Measurements from ENCODE around the gene PAPPA.

Gene PAPPA

DNA sequence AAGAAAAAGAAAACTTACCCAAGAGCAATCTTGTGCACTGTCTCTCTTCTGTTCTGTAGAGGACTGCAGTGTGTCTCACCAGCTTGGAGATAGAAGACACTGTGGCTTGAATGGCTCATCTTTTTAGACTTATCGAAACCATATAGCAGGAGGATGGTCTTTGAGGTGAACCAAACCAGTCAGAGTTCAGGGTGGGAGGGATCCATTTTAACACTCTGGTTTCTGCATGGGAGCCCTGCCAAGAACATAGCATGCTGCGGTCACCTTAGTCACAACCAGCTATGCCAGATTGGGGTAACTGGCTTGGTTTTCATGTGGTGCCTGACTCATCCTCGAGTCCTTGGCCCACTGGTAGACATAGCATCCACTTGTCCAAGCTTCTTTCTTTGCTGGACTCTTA is 135.1 kb downstream of the PAPPA start:
- DNase-seq (ENCODE audit: insufficient read length, low spot score): no peak
- TF ChIP-seq POLR2A (IDR thresholded peaks at IDR 0.05; ENCODE audit: low read depth, low read length) (no peak), POLR2AphosphoS5 (IDR thresholded peaks at IDR 0.05; ENCODE audit: low read depth, low read length) (no peak)
- FAIRE-seq: no peak

DNA sequence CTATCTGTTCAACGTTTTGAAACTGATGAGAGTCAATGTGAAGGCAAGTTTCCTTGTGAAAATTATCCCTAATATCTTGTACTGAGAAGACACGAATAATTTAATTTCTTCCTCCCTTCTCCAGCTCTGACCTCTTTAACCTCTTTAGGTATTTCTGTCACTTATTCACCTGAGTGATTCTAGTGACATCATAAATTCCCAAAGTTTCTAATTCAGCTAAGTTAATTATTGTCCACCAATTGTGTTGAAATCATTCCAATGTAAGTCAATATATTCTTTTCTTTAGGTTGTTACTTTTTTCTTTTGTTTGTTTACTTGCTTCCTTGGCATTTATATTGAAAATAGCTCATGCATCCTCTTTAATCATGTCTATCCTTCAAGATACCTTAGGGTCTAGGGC is 143.8 kb downstream of the PAPPA start:
- FAIRE-seq: no peak
- no peak for TF ChIP-seq TAF1 (IDR thresholded peaks at IDR 0.05; ENCODE audit: low read depth, low read length)
- no peak for TF ChIP-seq POLR2AphosphoS5 (IDR thresholded peaks at IDR 0.05; ENCODE audit: low read depth, low read length)
- no peak for TF ChIP-seq POU2F2 (IDR thresholded peaks at IDR 0.05; ENCODE audit: low read depth, low read length)
- TF ChIP-seq SPI1 (IDR thresholded peaks at IDR 0.05; ENCODE audit: low read depth, low read length): no peak
- no peak for DNase-seq (ENCODE audit: insufficient read length, low spot score)

DNA sequence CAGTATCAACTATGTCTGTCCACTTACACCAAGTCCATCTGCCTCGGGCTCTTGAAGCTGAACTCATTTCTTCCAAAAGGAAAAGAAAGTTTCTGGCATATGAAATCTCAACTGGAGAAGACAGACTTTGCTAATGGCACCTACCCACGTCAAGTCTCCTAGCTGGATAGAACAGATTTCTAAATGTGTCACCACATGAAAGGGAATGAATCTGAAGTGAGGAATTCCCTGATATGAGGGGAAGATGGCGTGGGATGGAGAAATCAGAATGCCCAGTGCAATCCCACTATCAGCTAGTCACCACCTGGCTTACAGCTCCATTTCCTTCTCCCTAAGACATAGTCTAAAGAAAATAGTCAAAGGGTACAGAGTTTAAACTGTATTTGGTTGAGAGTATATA is 144.7 kb downstream of the PAPPA start:
- TF ChIP-seq POLR2A (IDR thresholded peaks at IDR 0.05; ENCODE audit: low read depth, low read length): no peak
- TF ChIP-seq POLR2AphosphoS5 (IDR thresholded peaks at IDR 0.05; ENCODE audit: low read depth, low read length): no peak
- no peak for TF ChIP-seq TAF1 (IDR thresholded peaks at IDR 0.05; ENCODE audit: low read depth, low read length)
- no peak for TF ChIP-seq SPI1 (IDR thresholded peaks at IDR 0.05; ENCODE audit: low read depth, low read length)
- no peak for TF ChIP-seq POU2F2 (IDR thresholded peaks at IDR 0.05; ENCODE audit: low read depth, low read length)
- no peak for TF ChIP-seq PAX5 (IDR thresholded peaks at IDR 0.05; ENCODE audit: insufficient read depth, low read length, severe bottlenecking)
- FAIRE-seq (no peak), DNase-seq (ENCODE audit: insufficient read length, low spot score) (no peak)

DNA sequence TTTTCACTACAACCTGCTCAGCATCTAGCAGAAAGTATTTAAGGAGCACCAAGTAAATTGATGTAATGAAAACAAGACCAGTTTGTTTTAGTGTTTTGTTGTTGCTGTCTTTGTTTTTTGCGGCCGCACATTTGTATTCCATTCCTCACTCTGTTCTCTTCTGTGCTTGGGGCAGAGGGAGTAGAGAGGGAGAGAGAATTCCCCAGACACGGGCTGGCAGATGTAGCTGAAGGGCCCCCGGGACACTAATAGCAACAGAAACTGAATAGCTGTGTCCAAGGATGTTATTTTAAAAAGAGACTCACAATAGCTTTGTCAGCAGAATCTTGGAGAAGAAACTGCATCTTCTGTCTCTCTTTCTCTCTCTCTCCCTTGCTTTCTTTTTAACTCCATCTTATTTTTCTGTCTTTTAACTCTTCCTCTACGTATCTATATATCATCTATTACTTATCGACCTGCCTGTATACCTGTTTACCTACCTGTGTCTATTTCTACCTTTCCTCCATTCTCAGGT is 145.3 kb downstream of the PAPPA start:
- FAIRE-seq (no peak), DNase-seq (ENCODE audit: insufficient read length, low spot score) (no peak)
- TF ChIP-seq POLR2A (IDR thresholded peaks at IDR 0.05; ENCODE audit: low read depth, low read length) (no peak), SPI1 (IDR thresholded peaks at IDR 0.05; ENCODE audit: low read depth, low read length) (no peak), POLR2AphosphoS5 (IDR thresholded peaks at IDR 0.05; ENCODE audit: low read depth, low read length) (no peak), PAX5 (IDR thresholded peaks at IDR 0.05; ENCODE audit: insufficient read depth, low read length, severe bottlenecking) (no peak), POU2F2 (IDR thresholded peaks at IDR 0.05; ENCODE audit: low read depth, low read length) (no peak), TAF1 (IDR thresholded peaks at IDR 0.05; ENCODE audit: low read depth, low read length) (no peak)

DNA sequence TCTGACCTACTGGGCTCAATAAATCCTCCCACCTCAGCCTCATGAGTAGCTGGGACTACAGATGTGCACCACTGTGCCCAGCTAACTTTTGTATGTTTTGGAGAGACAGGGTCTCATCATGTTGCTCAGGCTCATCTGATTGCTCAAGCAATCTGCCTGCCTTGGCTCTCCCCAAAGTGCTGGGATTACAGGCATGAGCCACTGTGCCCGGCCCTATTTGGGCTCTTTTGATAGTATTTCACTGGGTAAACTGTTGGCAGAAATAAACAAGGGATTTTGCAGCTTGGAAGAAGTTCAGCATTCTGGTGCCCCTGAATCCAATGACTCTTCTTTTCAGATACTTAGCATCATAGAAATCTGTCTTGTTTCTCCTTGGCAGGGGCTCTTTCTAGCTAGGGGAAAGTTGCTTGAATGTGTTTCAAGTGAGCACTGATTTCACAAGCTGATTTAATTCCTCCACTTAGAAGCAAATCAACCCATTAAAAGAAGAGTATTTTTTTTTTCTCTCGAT is 146.8 kb downstream of the PAPPA start:
- FAIRE-seq (no peak), DNase-seq (ENCODE audit: insufficient read length, low spot score) (no peak)
- TF ChIP-seq POLR2A (IDR thresholded peaks at IDR 0.05; ENCODE audit: low read depth, low read length): no peak
- TF ChIP-seq POLR2AphosphoS5 (IDR thresholded peaks at IDR 0.05; ENCODE audit: low read depth, low read length): no peak
- no peak for TF ChIP-seq SPI1 (IDR thresholded peaks at IDR 0.05; ENCODE audit: low read depth, low read length)
- no peak for TF ChIP-seq PAX5 (IDR thresholded peaks at IDR 0.05; ENCODE audit: insufficient read depth, low read length, severe bottlenecking)
- TF ChIP-seq TAF1 (IDR thresholded peaks at IDR 0.05; ENCODE audit: low read depth, low read length): no peak
- TF ChIP-seq POU2F2 (IDR thresholded peaks at IDR 0.05; ENCODE audit: low read depth, low read length): no peak

DNA sequence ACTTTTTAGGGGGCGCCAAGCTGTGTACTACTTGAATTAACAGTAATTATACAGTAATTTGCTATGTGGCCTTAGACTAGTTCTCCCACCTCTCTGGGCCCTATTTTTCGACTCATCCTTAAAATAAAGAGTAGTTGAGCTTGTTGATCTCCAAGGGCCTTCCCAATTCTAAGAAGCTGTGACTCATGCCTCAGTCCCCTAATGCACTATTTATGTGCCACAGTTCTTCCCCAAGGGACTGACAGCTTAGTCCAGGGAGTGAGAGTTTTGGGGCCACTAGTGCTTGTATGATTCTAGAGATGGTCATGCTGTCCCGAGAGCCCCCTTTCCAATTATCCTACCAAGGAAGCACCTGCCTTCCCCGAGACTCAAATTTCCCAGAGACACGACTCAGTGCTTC is 149.7 kb downstream of the PAPPA start:
- FAIRE-seq (no peak), DNase-seq (ENCODE audit: insufficient read length, low spot score) (no peak)
- no peak for TF ChIP-seq TAF1 (IDR thresholded peaks at IDR 0.05; ENCODE audit: low read depth, low read length)
- TF ChIP-seq SPI1 (IDR thresholded peaks at IDR 0.05; ENCODE audit: low read depth, low read length): no peak
- no peak for TF ChIP-seq POLR2AphosphoS5 (IDR thresholded peaks at IDR 0.05; ENCODE audit: low read depth, low read length)
- TF ChIP-seq POU2F2 (IDR thresholded peaks at IDR 0.05; ENCODE audit: low read depth, low read length): no peak
- TF ChIP-seq POLR2A (IDR thresholded peaks at IDR 0.05; ENCODE audit: low read depth, low read length): no peak
- no peak for TF ChIP-seq PAX5 (IDR thresholded peaks at IDR 0.05; ENCODE audit: insufficient read depth, low read length, severe bottlenecking)

DNA sequence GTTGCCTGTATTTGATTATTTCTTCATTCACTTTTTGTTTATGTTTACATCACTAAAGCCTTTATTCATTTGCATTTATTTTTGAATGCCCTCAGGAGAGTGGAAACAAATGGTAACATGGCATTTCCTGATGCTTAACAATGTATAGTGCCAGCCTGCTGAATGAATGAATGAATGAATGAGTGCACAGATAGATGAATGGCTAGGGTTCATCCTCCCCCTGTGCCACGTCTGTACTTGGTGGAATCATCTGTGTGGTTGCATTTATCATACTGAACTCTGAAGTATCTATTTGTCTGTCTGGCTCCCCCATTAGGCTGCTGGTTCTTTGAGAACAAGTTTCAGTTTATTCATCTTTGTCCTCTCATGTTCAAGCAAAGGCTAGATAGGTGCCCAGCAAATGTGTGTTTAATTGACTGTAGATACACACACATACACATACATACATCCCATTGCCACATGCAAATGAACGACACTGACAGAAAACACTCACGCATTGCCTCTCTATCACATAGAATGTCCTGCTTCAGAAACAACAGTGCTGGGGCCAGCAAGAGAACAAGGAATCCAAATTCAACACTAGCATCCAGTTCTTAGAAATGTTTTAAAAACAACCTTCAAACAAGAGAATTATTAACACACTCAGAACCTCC is 150.4 kb downstream of the PAPPA start:
- DNase-seq (ENCODE audit: insufficient read length, low spot score) (no peak), FAIRE-seq (no peak)
- TF ChIP-seq POU2F2 (IDR thresholded peaks at IDR 0.05; ENCODE audit: low read depth, low read length): no peak
- no peak for TF ChIP-seq PAX5 (IDR thresholded peaks at IDR 0.05; ENCODE audit: insufficient read depth, low read length, severe bottlenecking)
- TF ChIP-seq POLR2A (IDR thresholded peaks at IDR 0.05; ENCODE audit: low read depth, low read length): no peak
- TF ChIP-seq SPI1 (IDR thresholded peaks at IDR 0.05; ENCODE audit: low read depth, low read length): no peak
- no peak for TF ChIP-seq POLR2AphosphoS5 (IDR thresholded peaks at IDR 0.05; ENCODE audit: low read depth, low read length)
- no peak for TF ChIP-seq TAF1 (IDR thresholded peaks at IDR 0.05; ENCODE audit: low read depth, low read length)

DNA sequence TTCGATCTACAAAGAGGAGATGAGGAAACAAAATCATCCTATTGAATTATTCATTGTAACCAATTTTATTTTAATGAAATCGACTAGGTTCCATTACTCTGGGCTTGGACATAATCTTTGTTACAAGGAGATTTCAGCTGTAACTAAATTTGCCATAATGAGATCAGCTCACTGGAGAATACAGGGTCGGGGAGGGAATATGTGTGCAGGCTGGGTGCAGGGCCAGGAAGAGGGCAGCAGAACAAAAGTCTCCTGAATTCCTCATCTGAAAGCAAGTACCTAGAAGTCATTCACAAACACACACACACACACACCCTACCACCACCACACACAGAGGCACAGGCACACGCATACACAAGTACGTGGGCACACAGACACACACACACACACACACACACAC is 151.2 kb downstream of the PAPPA start:
- no peak for TF ChIP-seq PAX5 (IDR thresholded peaks at IDR 0.05; ENCODE audit: insufficient read depth, low read length, severe bottlenecking)
- TF ChIP-seq POLR2A (IDR thresholded peaks at IDR 0.05; ENCODE audit: low read depth, low read length): no peak
- no peak for TF ChIP-seq POLR2AphosphoS5 (IDR thresholded peaks at IDR 0.05; ENCODE audit: low read depth, low read length)
- TF ChIP-seq TAF1 (IDR thresholded peaks at IDR 0.05; ENCODE audit: low read depth, low read length): no peak
- no peak for TF ChIP-seq SPI1 (IDR thresholded peaks at IDR 0.05; ENCODE audit: low read depth, low read length)
- TF ChIP-seq POU2F2 (IDR thresholded peaks at IDR 0.05; ENCODE audit: low read depth, low read length): no peak
- DNase-seq (ENCODE audit: insufficient read length, low spot score) (no peak), FAIRE-seq (no peak)

DNA sequence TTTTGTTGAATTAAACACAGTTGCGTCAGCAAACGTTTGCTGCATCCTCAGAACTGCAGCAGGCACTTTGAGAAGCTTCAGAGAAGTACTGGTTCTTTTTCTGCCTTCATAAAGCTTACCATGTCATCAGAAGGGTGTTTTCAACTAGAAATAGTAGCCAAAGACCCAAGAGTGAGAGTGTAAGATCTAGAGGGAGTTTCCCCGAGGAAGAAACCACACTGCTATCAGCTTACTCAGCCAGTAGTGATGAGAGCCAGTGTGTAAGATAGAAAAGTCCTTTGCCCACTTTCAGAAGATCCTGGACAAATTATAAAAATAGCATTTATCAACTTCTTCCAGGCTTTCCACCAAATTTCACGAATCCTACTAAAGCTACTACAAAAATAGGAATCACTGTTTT is 154.5 kb downstream of the PAPPA start:
- FAIRE-seq: no peak
- TF ChIP-seq TAF1 (IDR thresholded peaks at IDR 0.05; ENCODE audit: low read depth, low read length) (no peak), POU2F2 (IDR thresholded peaks at IDR 0.05; ENCODE audit: low read depth, low read length) (no peak), PAX5 (IDR thresholded peaks at IDR 0.05; ENCODE audit: insufficient read depth, low read length, severe bottlenecking) (no peak), SPI1 (IDR thresholded peaks at IDR 0.05; ENCODE audit: low read depth, low read length) (no peak), POLR2AphosphoS5 (IDR thresholded peaks at IDR 0.05; ENCODE audit: low read depth, low read length) (no peak), POLR2A (IDR thresholded peaks at IDR 0.05; ENCODE audit: low read depth, low read length) (no peak)
- DNase-seq (ENCODE audit: insufficient read length, low spot score): no peak
